ENCODE data around the gene RASSF7.

DNA sequence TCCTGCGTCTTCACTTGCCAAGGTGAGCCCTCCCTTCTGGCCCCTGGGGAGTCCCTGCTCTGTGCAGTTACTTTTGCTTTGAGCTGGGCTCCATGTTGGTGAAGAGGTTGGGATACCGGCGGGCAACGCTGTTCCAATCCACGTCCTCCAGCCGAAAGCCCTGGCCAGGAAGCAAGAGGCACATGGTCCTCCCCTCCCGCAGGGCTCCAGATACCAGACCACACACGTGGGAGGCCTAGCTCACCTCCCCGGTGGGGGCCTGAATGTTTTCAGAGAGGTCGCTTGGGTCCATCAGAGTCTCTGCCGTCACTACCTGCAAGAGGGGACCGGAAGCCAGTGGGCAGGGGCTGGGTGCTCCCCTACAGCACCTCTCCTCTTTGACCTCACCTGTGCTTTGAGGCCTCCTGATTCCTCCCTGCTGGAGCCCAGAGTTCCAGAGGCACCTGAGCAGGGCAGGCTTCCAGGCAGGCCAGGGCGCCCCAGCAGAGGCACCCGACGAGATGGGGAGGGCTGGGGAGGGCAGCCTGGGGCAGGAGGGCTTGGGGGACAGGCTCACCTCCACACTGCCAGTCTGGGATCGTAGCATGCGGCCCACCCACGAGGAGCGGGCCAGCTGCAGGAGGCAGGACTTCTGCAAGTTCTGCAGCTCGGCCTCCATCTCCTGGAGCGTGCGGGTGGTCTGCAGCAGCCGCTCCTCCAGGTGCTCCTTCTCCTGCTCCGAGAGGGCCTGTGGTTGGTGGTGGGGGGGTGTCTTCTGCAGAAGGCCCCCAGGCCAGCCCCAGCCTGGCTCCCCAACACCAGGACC is 3.2 kb upstream of the RASSF7 start:
- TF ChIP-seq, protein P1, sequence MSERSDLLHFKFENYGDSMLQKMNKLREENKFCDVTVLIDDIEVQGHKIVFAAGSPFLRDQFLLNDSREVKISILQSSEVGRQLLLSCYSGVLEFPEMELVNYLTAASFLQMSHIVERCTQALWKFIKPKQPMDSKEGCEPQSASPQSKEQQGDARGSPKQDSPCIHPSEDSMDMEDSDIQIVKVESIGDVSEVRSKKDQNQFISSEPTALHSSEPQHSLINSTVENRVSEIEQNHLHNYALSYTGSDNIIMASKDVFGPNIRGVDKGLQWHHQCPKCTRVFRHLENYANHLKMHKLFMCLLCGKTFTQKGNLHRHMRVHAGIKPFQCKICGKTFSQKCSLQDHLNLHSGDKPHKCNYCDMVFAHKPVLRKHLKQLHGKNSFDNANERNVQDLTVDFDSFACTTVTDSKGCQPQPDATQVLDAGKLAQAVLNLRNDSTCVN (tag by site-specific recombination; optimal IDR thresholded peaks at IDR 0.05) = no peak
- no peak for TF ChIP-seq YY1 (tag by site-specific recombination; IDR thresholded peaks at IDR 0.05)
- TF ChIP-seq ZBTB1 (tag by site-specific recombination; IDR thresholded peaks at IDR 0.05) = no peak
- TF ChIP-seq, protein P2, sequence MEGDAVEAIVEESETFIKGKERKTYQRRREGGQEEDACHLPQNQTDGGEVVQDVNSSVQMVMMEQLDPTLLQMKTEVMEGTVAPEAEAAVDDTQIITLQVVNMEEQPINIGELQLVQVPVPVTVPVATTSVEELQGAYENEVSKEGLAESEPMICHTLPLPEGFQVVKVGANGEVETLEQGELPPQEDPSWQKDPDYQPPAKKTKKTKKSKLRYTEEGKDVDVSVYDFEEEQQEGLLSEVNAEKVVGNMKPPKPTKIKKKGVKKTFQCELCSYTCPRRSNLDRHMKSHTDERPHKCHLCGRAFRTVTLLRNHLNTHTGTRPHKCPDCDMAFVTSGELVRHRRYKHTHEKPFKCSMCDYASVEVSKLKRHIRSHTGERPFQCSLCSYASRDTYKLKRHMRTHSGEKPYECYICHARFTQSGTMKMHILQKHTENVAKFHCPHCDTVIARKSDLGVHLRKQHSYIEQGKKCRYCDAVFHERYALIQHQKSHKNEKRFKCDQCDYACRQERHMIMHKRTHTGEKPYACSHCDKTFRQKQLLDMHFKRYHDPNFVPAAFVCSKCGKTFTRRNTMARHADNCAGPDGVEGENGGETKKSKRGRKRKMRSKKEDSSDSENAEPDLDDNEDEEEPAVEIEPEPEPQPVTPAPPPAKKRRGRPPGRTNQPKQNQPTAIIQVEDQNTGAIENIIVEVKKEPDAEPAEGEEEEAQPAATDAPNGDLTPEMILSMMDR (tag by site-specific recombination; IDR thresholded peaks at IDR 0.05) = no peak
- TF ChIP-seq ZNF501 (tag by site-specific recombination; IDR thresholded peaks at IDR 0.05) = no peak
- no peak for TF ChIP-seq ZNF623 (tag by site-specific recombination; IDR thresholded peaks at IDR 0.05)
- no peak for TF ChIP-seq ZBTB20 (tag by site-specific recombination; IDR thresholded peaks at IDR 0.05)

Data from HEK293 (cell line).